DOHH2 (cell line): ENCODE measurements around the gene CCNA1.

Experiments used
- H3F3A ChIP-seq: fragments of 200-600 bp; sonication (generic), shearing (Covaris generic); 2 replicates; pipeline ENCODE4 v1.6.0; 2016; ENCODE audit warnings: antibody characterized with exemption, mild to moderate bottlenecking; ENCODE audit not compliant: control insufficient read depth, insufficient read depth
- H3K27ac ChIP-seq: fragments of 200-600 bp; sonication (generic); 2 replicates; pipeline ENCODE4 v1.5.1; 2014; ENCODE audit warnings: low read depth, mild to moderate bottlenecking, low read length, moderate library complexity
- H3K27me3 ChIP-seq: fragments of 200-600 bp; sonication (generic); 2 replicates; pipeline ENCODE4 v1.6.1; 2014; ENCODE audit warnings: mild to moderate bottlenecking, low read length, mixed read lengths; ENCODE audit not compliant: control insufficient read depth
- H3K36me3 ChIP-seq: fragments of 200-600 bp; sonication (generic); 2 replicates; pipeline ENCODE4 v1.6.1; 2014; ENCODE audit warnings: mild to moderate bottlenecking, low read length, moderate library complexity, mixed read lengths; ENCODE audit not compliant: control insufficient read depth
- H3K4me1 ChIP-seq: fragments of 200-600 bp; sonication (generic); 2 replicates; pipeline ENCODE4 v1.6.1; 2014; ENCODE audit warnings: mild to moderate bottlenecking, low read length, mixed read lengths; ENCODE audit not compliant: control insufficient read depth
- H3K4me2 ChIP-seq: fragments of 200-600 bp; sonication (generic); 2 replicates; pipeline ENCODE4 v1.6.0; 2014; ENCODE audit warnings: mild to moderate bottlenecking, low read length, moderate library complexity
- H3K4me3 ChIP-seq: fragments of 200-600 bp; sonication (generic); 2 replicates; pipeline ENCODE4 v1.5.1; 2014; ENCODE audit warnings: mild to moderate bottlenecking, low read length, mixed read lengths
- H3K79me2 ChIP-seq: fragments of 200-600 bp; sonication (generic); 2 replicates; pipeline ENCODE4 v1.6.1; 2014; ENCODE audit warnings: mild to moderate bottlenecking, low read length, mixed read lengths; ENCODE audit not compliant: control insufficient read depth
- H3K9me2 ChIP-seq: fragments of 200-600 bp; sonication (generic); replicated peaks from 2 replicates; pipeline ENCODE4 v1.6.1; 2014; ENCODE audit warnings: mild to moderate bottlenecking, low read length, mixed read lengths; ENCODE audit not compliant: control insufficient read depth
- H3K9me3 ChIP-seq: fragments of 200-600 bp; sonication (generic); 2 replicates; pipeline ENCODE4 v1.6.1; 2014; ENCODE audit warnings: antibody characterized with exemption, low read length, mixed read lengths; ENCODE audit not compliant: control insufficient read depth, insufficient read depth
- H4K20me1 ChIP-seq: fragments of 200-600 bp; sonication (generic); 2 replicates; pipeline ENCODE4 v1.6.0; 2014; ENCODE audit warnings: low read depth, mild to moderate bottlenecking, antibody characterized with exemption, low read length, moderate library complexity; ENCODE audit not compliant: control insufficient read depth, insufficient read depth
- CTCF ChIP-seq: fragments of 200-600 bp; sonication (generic); IDR thresholded peaks from one replicate; pipeline ENCODE4 v1.5.1; 2014; ENCODE audit warnings: antibody characterized with exemption, mild to moderate bottlenecking, low read depth, low read length; ENCODE audit not compliant: poor library complexity, severe bottlenecking
- EZH2phosphoT487 ChIP-seq: fragments of 200-600 bp; sonication (generic); IDR thresholded peaks from 2 replicates; pipeline ENCODE4 v1.6.1; 2017; ENCODE audit warnings: borderline replicate concordance, mild to moderate bottlenecking, antibody characterized with exemption, low read length, moderate library complexity, mixed read lengths

Gene CCNA1

GRCh38 chr13:36461506-36461905 lies 29.2 kb downstream of the CCNA1 start:
- TF ChIP-seq EZH2phosphoT487 (no peak), CTCF (no peak)
- Histone ChIP-seq H3K4me3 (no peak overlapping the region), H3K36me3 (no peaks in the 10 kb centered on the region), H3K27me3 (no peaks in the 10 kb centered on the region), H4K20me1 (no peaks in the 10 kb centered on the region), H3K4me1 (peaks cover 11% of the 10 kb centered on the region), H3K4me2 (no peak overlapping the region), H3K79me2 (no peaks in the 10 kb centered on the region), H3F3A (no peaks in the 10 kb centered on the region), H3K27ac (no peak overlapping the region), H3K9me2 (no peaks in the 10 kb centered on the region), H3K9me3 (no peaks in the 10 kb centered on the region)

DNA sequence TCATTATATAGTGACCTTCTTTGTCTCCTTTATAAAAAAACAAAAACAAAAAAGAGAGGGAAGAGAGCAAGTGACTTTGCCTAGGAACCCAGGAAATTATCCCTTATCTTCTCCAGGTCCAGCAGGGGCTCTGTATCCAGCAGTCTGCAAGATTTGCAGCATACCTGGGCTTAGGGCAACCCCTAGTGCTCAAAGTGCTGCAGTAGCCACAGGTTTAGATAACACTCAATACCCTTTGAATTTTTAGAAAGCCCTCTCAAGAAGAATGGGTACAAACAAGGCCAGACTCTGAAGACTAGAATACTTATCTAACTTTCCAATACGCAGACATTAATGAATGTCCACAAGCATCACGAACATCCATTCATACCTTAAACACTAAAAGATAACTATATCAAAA lies 43.2 kb downstream of the CCNA1 start:
- Histone ChIP-seq H3K27ac (no peak overlapping the region), H3K9me2 (no peaks in the 10 kb centered on the region), H3F3A (no peaks in the 10 kb centered on the region), H4K20me1 (no peaks in the 10 kb centered on the region), H3K4me2 (no peak overlapping the region), H3K36me3 (no peaks in the 10 kb centered on the region), H3K4me1 (peaks cover 4% of the 10 kb centered on the region), H3K79me2 (no peaks in the 10 kb centered on the region), H3K4me3 (no peak overlapping the region), H3K27me3 (no peaks in the 10 kb centered on the region), H3K9me3 (no peaks in the 10 kb centered on the region)
- TF ChIP-seq CTCF: no peak
- TF ChIP-seq EZH2phosphoT487: no peak

DNA sequence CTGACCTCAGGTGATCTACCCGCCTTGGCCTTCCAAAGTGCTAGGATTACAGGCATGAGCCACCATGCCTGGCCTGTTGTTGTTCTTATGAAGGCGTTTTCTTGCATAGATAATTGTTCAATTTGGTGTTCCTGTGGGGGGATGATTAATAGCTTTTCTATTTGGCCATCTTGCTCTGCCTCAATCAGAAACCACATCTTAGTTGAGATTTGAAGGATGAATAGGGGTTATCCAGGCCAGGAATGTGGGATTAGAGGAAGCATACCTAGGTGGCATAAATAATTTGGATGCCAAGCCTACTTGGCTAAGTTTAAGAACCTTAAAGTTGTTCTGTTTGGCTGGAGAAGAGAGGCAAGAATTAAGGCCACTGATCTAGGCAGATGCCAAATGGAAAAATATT lies 44.4 kb downstream of the CCNA1 start:
- Histone ChIP-seq H3K9me2 (no peaks in the 10 kb centered on the region), H3F3A (no peaks in the 10 kb centered on the region), H3K79me2 (no peaks in the 10 kb centered on the region), H3K27ac (no peak overlapping the region), H3K36me3 (no peaks in the 10 kb centered on the region), H4K20me1 (no peaks in the 10 kb centered on the region), H3K27me3 (no peaks in the 10 kb centered on the region), H3K9me3 (no peaks in the 10 kb centered on the region), H3K4me3 (no peak overlapping the region), H3K4me1 (peaks cover 14% of the 10 kb centered on the region), H3K4me2 (no peak overlapping the region)
- TF ChIP-seq CTCF (no peak), EZH2phosphoT487 (no peak)
